Ishikawa (cell line): ENCODE results near the gene TNFRSF18.
A peak's percentile ranks its signal among the peaks of the same experiment; 100 is the strongest.

Experiments
- CEBPB ChIP-seq: IDR thresholded peaks from 2 replicates; pipeline ENCODE4 v1.6.1; 2012
- CREB1 ChIP-seq: IDR thresholded peaks from 2 replicates; pipeline ENCODE4 v1.6.1; 2012; ENCODE audit warnings: low read depth
- EGR1 ChIP-seq: IDR thresholded peaks from 2 replicates; pipeline ENCODE4 v1.6.1; 2012
- EP300 ChIP-seq: IDR thresholded peaks from 2 replicates; pipeline ENCODE4 v1.6.1; 2012; ENCODE audit warnings: borderline replicate concordance
- FOXM1 ChIP-seq: IDR thresholded peaks from 2 replicates; pipeline ENCODE4 v1.6.1; 2012; ENCODE audit warnings: low read depth, borderline replicate concordance
- MAX ChIP-seq: IDR thresholded peaks from 2 replicates; pipeline ENCODE4 v1.6.1; 2012
- NFIC ChIP-seq: IDR thresholded peaks from 2 replicates; pipeline ENCODE4 v1.6.1; 2012
- RAD21 ChIP-seq: IDR thresholded peaks from 2 replicates; pipeline ENCODE4 v1.6.1; 2012; ENCODE audit warnings: low read depth
- REST ChIP-seq: IDR thresholded peaks from 2 replicates; pipeline ENCODE4 v1.6.1; 2012; ENCODE audit warnings: low read depth, mild to moderate bottlenecking
- TAF1 ChIP-seq: IDR thresholded peaks from 2 replicates; pipeline ENCODE4 v1.6.1; 2012; ENCODE audit warnings: low read depth, mild to moderate bottlenecking
- TCF12 ChIP-seq: IDR thresholded peaks from 2 replicates; pipeline ENCODE4 v1.6.1; 2012; ENCODE audit warnings: low read depth
- TEAD4 ChIP-seq: IDR thresholded peaks from 2 replicates; pipeline ENCODE4 v1.6.1; 2012
- USF1 ChIP-seq: IDR thresholded peaks from 2 replicates; pipeline ENCODE4 v1.6.1; 2012
- YY1 ChIP-seq: IDR thresholded peaks from 2 replicates; pipeline ENCODE4 v1.6.1; 2012; ENCODE audit warnings: low read depth
- ZBTB7A ChIP-seq: IDR thresholded peaks from 2 replicates; pipeline ENCODE4 v1.6.1; 2012; ENCODE audit warnings: low read depth

The TNFRSF18 gene

DNA sequence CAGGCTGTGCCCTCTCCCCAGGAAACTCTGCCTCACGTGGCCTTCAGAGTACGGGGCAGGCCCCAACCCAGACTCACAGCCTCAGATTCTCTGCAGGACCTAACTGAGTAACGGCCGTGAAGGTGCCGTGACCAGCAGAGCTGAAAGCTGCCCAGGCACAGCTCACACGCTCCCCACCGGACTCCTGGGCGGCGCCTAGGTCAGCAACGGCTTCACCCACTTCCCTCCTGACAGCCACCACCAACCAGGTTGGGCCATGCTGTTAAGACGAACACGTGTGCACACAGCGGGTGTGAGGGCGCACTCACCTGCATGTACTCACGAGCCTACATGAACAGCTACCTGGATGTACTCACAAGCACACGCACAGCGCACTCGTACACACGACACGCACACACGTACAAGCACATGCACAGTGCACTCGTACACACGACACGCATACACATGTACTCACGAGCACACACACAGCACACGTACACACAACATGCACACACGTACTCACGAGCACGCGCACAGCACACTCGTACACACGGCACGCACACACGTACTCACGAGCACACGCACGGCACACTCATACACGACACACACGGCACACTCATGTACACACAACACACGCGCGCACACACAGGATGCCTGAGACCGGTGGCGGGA is 16.3 kb upstream of the TNFRSF18 start:
- TF ChIP-seq YY1 (no peak), NFIC (no peak), EP300 (no peak), TCF12 (no peak), TAF1 (no peak), TEAD4 (no peak), REST (no peak), FOXM1 (no peak), MAX (no peak), CEBPB (no peak), CREB1 (no peak)

- TF ChIP-seq TCF12 (no peak), FOXM1 (no peak), MAX (no peak), CEBPB (no peak), ZBTB7A (no peak), CREB1 (no peak), NFIC (no peak), EGR1 (no peak), REST (no peak), RAD21 (no peak), TEAD4 (no peak), EP300 (no peak), USF1 (no peak), TAF1 (no peak), YY1 (no peak)
Measured at GRCh38 chr1:1221887-1222574, 15.6 kb upstream of the TNFRSF18 start.

DNA sequence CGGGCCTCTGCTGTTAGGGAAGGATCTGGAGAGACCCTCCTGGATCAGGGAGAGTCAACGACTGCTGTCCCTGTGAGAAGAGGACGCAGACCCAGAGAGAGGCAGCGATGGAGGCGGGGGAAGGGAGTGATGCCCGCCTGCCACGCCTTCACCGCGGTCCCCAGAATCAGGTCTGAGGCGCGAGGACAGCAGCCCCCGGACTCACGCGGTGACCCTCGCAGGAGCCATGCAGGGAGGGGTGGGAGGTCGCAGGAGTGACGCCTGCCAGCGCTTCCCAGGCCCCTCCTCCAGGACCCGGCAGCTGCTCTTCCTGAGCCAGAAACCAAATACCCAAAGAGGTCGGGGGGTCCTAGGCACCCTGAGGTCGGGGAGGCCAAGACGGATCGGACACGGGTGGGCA is 13.8 kb upstream of the TNFRSF18 start:
- TF ChIP-seq TEAD4 (no peak), TAF1 (no peak), CREB1 (no peak), TCF12 (no peak), YY1 (no peak), FOXM1 (no peak), NFIC (no peak), RAD21 (no peak)

DNA sequence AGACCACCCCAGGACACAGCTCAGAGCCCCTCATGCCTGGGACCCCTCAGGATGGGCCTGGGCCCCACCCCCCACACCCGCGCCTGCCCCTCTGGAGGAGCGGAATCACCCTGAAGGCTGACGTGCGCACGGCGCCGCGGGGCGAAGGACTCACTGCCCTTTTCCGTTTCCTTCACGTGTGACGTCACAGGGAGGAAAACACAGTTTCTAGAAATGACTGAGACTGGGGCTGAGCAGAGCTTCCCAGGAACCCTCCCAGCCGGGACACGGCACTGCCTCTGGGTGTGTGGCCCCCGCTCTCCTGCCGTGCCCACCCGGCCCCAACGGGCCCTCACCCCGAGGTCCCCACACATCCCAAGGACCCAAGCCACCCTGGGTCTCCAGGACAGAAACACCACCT is 12.9 kb upstream of the TNFRSF18 start:
- TF ChIP-seq EGR1: no peak
- no peak for TF ChIP-seq TAF1
- TF ChIP-seq TEAD4: no peak
- TF ChIP-seq TCF12: no peak
- no peak for TF ChIP-seq MAX
- no peak for TF ChIP-seq EP300
- no peak for TF ChIP-seq ZBTB7A
- no peak for TF ChIP-seq RAD21
- TF ChIP-seq CEBPB: no peak
- TF ChIP-seq FOXM1: no peak

DNA sequence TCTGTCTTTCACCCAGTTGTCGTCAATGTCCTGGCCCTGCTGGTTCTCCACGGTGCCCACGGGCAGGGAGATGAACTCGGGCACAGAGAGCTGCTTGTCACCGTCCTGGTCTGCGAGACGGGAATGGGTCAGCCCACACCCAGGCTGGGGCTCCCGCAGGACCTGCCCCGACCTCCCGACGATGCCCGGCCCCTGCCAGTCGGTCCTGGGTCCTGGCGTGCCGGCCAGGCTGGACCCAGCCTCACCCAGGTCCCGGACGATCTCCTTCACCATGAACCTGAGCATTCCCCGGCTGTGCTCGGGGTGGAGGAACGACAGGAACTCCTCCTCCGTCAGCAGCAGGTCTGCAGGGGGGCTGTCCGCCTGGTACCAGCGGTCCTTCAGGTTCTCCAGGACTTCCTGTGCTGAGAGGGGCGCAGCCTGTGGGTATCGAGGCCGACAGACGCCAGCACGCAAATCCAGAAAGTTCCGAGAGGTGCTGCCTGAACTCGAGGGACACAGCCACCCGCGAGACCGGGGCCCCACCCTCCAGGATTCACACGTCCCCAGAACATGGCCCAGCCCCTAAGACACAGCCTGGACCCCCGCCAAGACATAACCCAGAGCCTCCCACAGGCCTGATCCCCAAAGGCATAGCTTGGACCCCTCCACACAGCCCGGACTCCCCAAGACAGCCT is 12.3 kb upstream of the TNFRSF18 start:
- TF ChIP-seq FOXM1 (no peak), NFIC (0 out of 2 replicates have a peak, but pooled peaks have one; percentile 10), EGR1 (no peak)
